IPS-NIHi11 (cell line): ENCODE measurements around the gene SDHD.

ENCODE experiments used
- DNase-seq: peaks from one replicate; pipeline ENCODE4 v3.0.0; 2012; ENCODE audit warnings: mixed read lengths, low spot score

SDHD gene

DNA sequence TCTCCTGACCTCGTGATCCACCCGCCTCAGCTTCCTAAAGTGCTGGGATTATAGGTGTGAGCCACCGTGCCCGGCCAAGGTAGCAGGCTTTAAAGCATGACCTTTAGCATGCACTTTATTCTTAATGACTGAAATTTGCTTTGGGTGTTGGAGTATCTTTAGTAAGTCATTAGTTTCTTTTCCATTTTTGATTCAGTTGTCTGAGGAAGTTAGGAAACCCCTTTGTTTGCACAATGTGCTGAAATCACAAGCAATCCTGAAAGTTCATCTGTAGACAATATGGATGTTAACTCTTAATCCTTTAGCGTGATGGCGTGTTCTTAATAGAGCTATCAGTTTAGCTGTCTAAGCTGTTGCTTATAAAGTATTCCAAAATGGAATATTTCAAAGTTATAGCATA is 16.8 kb downstream of the SDHD start:
- DNase-seq = no peak

DNA sequence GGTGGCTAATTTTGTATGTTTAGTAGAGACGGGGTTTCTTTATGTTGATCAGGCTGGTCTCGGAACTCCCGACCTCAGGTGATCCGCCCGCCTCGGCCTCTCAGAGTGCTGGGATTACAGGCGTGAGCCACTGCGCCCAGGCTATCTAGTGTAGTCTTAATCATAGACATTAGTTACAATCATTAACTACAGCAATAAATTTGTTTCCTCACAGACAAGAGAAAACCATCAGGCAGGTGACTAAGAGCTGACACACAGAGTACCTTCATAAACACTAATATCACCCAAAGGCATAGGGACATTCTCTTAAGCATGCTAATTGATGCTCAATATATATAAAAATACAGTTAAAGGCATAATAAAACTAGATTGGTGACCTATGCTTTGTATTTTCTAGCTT is 19.4 kb downstream of the SDHD start:
- DNase-seq = no peak

DNA sequence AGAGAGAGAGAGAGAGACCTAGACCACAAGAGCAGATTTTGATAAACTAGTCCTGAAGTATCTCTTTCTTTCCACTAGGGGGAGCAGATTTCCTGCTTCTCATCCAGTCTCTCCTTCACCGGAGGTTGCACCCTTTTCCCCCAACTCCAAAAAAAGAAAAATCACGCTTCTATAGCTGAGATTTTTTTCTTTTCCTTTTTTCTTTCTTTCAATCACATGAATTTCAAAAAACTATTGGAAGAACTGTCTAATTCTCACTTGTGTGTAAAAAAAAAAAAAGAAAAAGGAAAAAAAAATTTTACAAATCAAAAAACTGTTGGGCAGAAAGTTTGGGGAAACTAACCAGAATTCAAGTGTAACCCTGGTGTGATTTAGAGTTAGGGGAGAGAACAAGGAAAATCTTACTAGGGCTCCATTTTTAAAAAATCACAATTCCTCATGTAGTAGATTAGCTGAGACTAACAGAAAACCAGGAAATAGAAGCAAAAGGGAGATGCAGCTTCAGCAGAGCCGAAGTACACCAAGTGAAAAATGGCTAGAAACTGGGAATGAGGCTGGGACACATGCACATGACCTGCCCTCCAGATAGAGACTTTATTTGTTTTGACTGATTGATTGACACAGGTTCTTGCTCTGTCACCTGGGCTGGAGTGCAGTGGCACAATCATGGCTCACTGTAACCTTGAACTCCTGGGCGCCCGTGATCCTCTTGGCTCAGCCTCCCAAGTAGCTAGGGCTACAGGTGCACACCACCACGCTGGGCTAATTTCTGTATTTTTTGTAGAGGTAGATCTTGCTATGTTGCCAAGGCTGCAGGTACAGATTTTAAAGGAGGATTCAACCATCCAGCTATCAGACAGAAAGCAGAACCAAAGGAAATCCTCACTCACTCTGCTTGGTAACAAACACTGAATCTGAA is 27.1 kb downstream of the SDHD start:
- peak; percentile 69 for DNase-seq

DNA sequence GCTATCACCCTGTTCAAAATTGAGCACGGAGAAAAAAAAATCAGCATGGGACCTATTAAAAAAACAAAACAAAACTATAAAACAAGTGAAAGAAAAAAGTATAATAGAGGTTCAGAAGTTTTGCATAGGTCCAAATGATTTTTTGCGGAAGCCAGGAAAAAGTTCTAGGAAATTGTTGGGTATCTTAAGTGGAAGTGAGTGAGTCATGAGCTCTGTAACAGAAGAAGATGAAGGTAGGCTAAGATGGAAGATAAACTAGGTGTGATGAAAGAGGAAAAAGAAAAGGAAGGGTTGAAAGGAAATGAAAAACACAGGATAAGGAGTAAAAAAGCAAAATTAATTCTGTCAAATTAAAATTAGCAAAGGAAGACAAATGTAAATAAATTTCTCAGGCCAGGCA is 27.8 kb downstream of the SDHD start:
- no peak for DNase-seq

DNA sequence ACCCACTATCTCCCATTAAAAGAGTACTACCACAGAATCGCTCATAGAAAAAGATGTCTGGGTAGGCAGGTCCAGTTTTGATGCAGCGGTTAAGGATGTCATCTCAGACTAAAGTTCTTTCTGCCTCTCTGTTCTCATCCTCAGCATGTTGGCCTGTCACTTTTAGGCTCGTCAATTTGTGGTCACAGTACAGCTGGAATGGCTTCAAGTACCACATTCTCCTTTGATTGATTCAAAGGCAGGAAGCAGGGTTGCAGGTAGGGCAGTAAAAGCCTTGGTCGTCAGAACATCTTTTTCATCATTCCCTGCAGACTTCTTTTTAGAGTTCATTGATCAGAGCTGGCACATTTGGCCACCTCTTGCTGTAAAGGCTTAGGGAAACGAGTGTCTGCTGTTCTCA is 28.7 kb downstream of the SDHD start:
- DNase-seq = no peak

DNA sequence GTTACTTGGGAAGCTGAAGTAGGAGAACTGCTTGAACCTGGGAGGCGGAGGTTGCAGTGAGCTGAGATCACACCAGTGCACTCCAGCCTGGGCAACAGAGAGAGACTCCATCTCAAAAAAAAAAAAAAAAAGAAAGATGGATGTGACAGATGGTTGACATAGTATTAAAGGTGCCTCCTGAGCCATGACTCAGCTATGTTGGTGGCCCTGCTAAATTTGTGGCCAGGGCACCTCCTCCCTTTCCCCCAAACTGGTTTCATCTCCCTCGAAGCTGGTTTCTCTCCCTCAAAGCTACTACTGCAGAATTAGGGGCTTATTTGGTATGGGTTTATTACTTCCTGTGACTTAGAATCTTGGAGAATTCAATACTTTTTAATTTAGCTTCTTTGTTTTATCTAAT is 31.5 kb downstream of the SDHD start:
- DNase-seq = no peak

DNA sequence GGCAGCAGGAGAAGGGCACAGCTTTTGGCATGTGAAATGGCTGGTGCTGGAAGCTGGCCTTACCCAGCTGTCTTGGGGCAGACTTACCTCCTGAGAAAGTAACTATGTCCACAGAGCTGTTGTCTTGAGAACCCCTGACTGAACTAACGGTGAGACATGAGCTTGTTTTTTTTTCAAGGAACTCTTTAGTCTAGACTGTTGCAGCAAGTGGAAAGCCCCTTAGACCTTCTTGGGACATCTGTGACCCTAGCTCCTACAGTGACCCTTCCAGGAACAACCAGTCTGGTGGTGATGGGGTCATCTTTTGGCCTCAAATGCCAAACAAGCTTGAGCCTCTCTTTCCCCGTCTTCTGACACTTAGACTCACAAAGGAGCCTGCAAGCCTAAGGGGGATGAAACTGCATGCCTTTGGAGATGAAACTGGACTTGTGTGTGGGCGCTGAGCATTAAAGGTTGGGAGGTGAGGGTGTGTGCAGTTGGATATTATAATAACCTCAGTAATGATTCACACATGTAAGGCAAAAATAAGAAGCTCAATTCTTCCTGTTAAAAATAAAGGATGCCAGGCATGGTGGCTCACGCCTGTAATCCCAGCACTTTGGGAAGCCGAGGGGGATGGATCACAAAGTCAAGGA is 35.4 kb downstream of the SDHD start:
- DNase-seq = no peak

DNA sequence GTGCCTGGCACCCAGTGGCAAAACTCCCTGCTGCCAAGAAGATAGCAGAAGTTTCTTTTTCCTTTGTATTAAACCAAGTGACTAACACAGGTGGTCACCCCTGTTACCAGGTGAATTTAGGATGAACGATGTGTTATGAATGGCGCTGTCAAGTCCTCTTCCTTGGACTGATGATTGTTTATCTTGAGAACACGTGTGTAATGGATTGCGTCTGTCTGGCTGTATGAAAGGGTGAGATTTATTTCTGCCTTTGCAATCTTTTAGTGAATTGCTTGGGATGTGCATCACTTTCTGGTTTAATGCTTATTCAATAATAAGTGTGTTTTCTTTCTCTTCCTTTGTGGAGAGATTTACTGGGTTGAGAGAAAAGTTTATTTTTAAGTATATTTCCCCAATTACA is 36.5 kb downstream of the SDHD start:
- DNase-seq = no peak

DNA sequence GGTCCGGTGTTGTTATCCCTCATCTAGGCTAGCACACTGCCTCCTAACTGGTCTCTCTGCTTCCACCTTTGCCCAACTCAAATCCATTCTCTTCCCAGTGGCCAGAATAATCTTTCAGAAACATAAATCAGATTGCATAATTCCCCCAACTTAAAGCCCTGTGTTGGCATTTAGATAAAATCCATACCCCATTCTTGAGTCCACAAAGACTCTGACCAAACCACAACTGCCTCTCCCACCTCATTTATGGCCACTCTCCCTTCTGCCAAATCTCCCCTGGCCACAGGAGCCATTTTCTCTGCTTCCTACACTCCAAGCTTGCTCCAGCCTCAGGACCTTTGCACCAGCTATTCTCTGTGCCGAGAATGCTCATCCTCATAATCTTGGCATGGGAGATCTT is 40.4 kb downstream of the SDHD start:
- DNase-seq = no peak

DNA sequence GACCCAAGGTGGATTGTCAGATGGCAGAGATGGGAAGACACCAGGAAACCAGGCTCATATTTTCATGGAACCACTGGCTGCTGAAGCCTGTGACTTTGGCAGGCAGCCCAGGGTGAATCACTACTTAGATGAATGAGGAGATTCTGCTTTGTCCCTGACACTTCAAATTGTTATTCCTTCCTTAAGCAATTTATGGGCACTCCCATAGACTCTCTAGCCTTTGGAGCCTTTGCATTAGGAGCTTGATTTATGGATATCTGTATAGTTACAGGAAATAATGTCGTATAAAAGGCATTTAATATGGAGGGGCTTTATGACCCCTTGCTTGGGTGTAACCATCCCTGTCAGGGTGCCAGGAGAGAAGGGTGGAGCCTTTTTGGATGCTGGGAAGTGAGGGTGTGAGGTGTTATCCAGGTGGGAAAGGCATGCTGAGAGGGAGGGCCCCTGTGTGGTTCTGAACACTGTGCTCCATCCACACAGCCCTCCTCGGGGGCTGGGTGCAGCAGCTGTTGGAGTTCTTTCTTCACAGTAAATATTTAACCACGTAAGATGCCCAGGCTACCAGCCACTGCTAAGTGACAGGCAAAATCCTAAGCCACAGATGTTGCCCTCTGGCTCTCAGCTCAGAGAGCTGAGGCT is 41.9 kb downstream of the SDHD start:
- no peak for DNase-seq

DNA sequence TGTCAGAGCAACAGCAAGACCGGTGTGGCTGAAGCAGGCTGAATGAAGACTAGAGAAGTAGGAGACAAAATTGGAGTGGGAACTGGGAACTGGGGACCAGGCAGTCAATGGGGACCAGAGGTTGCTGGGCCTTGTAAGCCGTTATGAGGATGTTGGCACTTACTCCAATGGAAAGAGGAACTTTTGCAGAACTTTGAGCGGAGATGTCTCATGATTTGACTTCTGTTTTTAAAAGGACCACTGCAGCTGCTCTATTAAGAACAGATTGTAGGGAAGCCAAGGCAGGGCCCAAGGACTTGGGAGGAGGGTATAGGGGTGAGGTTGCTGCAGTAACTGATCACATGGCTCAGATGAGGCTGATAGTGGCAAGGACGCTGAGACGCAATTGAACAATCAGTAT is 43.0 kb downstream of the SDHD start:
- no peak for DNase-seq

DNA sequence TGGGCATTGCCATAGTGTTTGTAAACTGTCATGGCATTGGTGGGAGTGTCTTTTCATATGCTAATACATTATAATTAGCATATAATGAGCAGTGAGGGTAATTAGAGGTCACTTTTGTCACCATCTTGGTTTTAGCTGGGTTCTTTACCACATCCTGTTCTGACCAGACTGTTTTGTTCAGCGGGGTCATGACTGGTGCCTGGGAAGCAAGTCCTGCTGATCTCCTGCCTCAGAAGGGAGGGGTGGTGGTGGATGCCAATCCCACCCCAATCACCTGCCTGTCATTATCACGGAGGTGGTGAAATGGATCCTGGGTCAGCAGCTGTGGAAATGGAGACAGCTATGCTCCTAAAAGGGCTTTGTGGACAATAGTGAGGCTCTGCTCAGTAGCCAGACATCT is 46.1 kb downstream of the SDHD start:
- no peak for DNase-seq

DNA sequence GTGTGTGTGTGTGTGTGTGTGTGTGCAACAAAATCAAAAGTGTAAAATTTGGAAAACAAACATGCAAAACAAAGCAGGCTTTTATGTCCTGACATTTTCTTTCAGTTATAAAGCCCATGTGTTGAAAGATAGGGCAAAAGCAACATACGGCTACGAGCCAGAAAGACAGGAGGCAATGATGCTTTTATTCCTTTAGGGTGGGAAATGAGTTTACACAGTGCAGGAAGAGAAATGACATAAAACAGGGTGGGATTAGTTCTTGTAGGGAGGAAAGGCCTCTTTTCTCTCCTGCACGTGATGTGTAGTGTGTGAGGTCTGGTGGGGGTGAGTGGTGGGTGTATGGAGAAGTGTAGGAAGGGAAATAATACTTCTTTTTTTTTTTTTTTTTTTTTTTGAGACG is 47.8 kb downstream of the SDHD start:
- DNase-seq = no peak

DNA sequence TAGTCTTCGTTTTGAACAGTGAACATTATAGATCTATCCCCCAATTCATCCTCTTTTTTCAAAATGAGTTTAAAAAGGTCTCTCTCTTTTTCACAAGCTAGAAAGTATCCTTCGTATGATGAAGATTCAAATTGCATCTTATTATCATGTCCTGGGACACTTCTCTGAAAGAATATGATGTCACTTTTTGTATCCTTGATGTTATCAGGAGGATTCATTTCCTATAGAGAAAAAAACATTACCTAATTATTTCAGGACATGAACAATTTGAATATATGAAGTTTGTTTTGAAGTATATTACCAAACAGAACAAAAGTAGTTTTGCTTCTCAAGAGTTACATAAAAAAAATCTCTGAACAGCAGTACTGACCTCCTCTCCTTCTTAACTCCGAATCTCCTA is 56.9 kb downstream of the SDHD start:
- no peak for DNase-seq
